ENCODE measurements around the gene TMPRSS3. TPM values are rescaled to one million over a fixed set of nuclear protein-coding genes. Genes with fewer than 3 reads are reported as not detected.

Gene TMPRSS3
- total and polyA plus RNA-seq, 9 of the 15 experiments (the other 6 are each of a cell fraction or from before 2014, with no cell fraction given), result 0.07 TPM; not detected in 8

DNA sequence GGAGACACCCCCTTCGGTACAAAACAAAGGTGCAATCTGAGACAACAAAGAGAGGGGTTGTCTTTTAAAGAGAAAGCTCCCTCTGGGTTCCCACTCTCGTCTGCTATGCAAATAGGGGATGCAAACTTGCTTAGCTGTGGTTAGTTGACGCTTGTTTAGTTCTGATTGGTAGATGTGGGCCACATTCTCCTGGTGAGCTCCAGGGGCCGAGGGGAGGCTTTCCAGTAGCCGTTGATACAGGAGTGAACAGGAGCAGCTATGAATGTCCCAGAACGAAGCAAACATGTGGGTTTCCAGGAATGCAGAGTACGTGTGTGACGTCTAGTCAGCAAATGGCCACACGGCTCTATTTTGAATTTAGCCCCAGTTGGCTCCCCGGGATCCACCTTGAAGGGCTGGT is 59.8 kb downstream of the TMPRSS3 start:
- no peak for TF ChIP-seq TFAM (CRISPR knock-in tag; conservative IDR thresholded peaks at IDR 0.05)
- TF ChIP-seq, protein P1, sequence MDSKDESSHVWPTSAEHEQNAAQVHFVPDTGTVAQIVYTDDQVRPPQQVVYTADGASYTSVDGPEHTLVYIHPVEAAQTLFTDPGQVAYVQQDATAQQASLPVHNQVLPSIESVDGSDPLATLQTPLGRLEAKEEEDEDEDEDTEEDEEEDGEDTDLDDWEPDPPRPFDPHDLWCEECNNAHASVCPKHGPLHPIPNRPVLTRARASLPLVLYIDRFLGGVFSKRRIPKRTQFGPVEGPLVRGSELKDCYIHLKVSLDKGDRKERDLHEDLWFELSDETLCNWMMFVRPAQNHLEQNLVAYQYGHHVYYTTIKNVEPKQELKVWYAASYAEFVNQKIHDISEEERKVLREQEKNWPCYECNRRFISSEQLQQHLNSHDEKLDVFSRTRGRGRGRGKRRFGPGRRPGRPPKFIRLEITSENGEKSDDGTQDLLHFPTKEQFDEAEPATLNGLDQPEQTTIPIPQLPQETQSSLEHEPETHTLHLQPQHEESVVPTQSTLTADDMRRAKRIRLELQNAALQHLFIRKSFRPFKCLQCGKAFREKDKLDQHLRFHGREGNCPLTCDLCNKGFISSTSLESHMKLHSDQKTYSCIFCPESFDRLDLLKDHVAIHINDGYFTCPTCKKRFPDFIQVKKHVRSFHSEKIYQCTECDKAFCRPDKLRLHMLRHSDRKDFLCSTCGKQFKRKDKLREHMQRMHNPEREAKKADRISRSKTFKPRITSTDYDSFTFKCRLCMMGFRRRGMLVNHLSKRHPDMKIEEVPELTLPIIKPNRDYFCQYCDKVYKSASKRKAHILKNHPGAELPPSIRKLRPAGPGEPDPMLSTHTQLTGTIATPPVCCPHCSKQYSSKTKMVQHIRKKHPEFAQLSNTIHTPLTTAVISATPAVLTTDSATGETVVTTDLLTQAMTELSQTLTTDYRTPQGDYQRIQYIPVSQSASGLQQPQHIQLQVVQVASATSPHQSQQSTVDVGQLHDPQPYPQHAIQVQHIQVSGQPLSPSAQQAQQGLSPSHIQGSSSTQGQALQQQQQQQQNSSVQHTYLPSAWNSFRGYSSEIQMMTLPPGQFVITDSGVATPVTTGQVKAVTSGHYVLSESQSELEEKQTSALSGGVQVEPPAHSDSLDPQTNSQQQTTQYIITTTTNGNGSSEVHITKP (IDR thresholded peaks at IDR 0.05; ENCODE audit: partially characterized antibody), result peak; percentile 67
- TF ChIP-seq, protein P2, sequence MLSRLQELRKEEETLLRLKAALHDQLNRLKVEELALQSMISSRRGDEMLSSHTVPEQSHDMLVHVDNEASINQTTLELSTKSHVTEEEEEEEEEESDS (CRISPR knock-in tag; IDR thresholded peaks at IDR 0.05), result no peak
- in situ Hi-C loops (cut with MboI) (no loop called here), intact Hi-C loops (cut with micrococcal nuclease) (loop anchor here (10.0 kb wide), 1 partner anchor 119 kb away; no protein-coding TSS in a partner anchor)
- H3K36me3 ChIP-seq (ENCODE audit: control insufficient read depth, insufficient read depth, low read length), result no peaks in the 10 kb centered on the region
- peaks cover 0 to 30% of the 10 kb centered on the region in 2 experiments; a peak in 2 of 5 replicates for H3K27me3 ChIP-seq (ENCODE audit: control insufficient read depth in 2 of 2, insufficient read depth in 2 of 2, low read length in 2 of 2)
- no peaks in the 10 kb centered on the region for H3K9me1 ChIP-seq (ENCODE audit: control insufficient read depth, insufficient read depth, low read length)
- no peak overlapping the region for H3K4me3 ChIP-seq
- H2AFZ ChIP-seq (ENCODE audit: low read depth, low read length), result no peak overlapping the region
- POLR2A ChIA-PET, result interaction anchor here (0.7 to 1.5 kb wide), 2 partner anchors 26 to 1453 kb away, joined by 3 to 4 read pairs; no protein-coding TSS in a partner anchor
- DNase-seq (ENCODE audit: extremely low read depth in 1 of 4, low spot score in 3 of 4) (no peak), ATAC-seq (no peak), FAIRE-seq (no peak)
- WGBS (ENCODE audit: insufficient coverage, low coverage, missing lambda C conversion rate), result 0% methylated on average over 10 of the region's 10 CpGs
- no peaks in the 10 kb centered on the region for H3K79me2 ChIP-seq (ENCODE audit: control insufficient read depth, insufficient read depth, low read length)
- peaks cover 0 to 7% of the 10 kb centered on the region in 2 experiments; a peak in 1 of 5 replicates for H3K4me1 ChIP-seq (replicated peaks in 1 of 2; ENCODE audit: control insufficient read depth in 2 of 2, insufficient read depth in 2 of 2, low read length in 2 of 2)
- H3K4me2 ChIP-seq (ENCODE audit: insufficient read depth, low read length), result no peak overlapping the region
- CTCF ChIA-PET (ENCODE audit: low intra/inter-chr PET ratio), result no interaction called here
- no TSS peak for BruUV-seq (replicated peaks)
- H3K27ac ChIP-seq (ENCODE audit: extremely low read depth, low read depth, low read length), result no peak overlapping the region
- H3K9me3 ChIP-seq (replicated peaks; ENCODE audit: control insufficient read depth, insufficient read depth, low read depth, low read length), result no peaks in the 10 kb centered on the region
- no peak overlapping the region for H3K9ac ChIP-seq (ENCODE audit: insufficient read depth in 1 of 2, low read depth in 2 of 2, low read length in 2 of 2)
- no peaks in the 10 kb centered on the region for H4K20me1 ChIP-seq (replicated peaks; ENCODE audit: control insufficient read depth, insufficient read depth, low read length)
